Activated CD8-positive, alpha-beta memory T cell treated with anti-CD3 and anti-CD28 coated beads for 1 hour (primary cell): ENCODE measurements around the gene ZBTB7C.

Experiments used
- DNase-seq, 2 donors: peaks; one replicate each; pipeline ENCODE4 v3.0.0-alpha.2; 2020; ENCODE audit warnings: low read depth in 1 of 2; ENCODE audit errors: extremely low read depth in 1 of 2

Gene ZBTB7C

GRCh38 chr18:48355276-48356115 lies 53.7 kb downstream of the ZBTB7C start:
- DNase-seq, result no peak

- DNase-seq, result no peak
Measured at GRCh38 chr18:48354746-48355260, 54.4 kb downstream of the ZBTB7C start.

- DNase-seq, result no peak
Measured at GRCh38 chr18:48352051-48352755, 57.0 kb downstream of the ZBTB7C start.

GRCh38 chr18:48351216-48352050 lies 57.8 kb downstream of the ZBTB7C start:
- no peak for DNase-seq

GRCh38 chr18:48348739-48349138 lies 60.4 kb downstream of the ZBTB7C start:
- no peak for DNase-seq

GRCh38 chr18:48347756-48348326 lies 61.3 kb downstream of the ZBTB7C start:
- no peak for DNase-seq

GRCh38 chr18:48345596-48345995 lies 63.6 kb downstream of the ZBTB7C start:
- DNase-seq, result no peak

GRCh38 chr18:48342581-48342980 lies 66.6 kb downstream of the ZBTB7C start:
- DNase-seq, result no peak

GRCh38 chr18:48342125-48342524 lies 67.1 kb downstream of the ZBTB7C start:
- DNase-seq, result no peak

- no peak for DNase-seq
Measured at GRCh38 chr18:48340560-48340959, 68.6 kb downstream of the ZBTB7C start.

GRCh38 chr18:48339692-48340091 lies 69.5 kb downstream of the ZBTB7C start:
- DNase-seq, result no peak

- no peak for DNase-seq
Measured at GRCh38 chr18:48338915-48339314, 70.3 kb downstream of the ZBTB7C start.

- DNase-seq, result no peak
Measured at GRCh38 chr18:48337053-48337452, 72.1 kb downstream of the ZBTB7C start.

GRCh38 chr18:48336332-48336731 lies 72.9 kb downstream of the ZBTB7C start:
- no peak for DNase-seq

GRCh38 chr18:48335829-48336228 lies 73.4 kb downstream of the ZBTB7C start:
- DNase-seq, result no peak

GRCh38 chr18:48334845-48335244 lies 74.3 kb downstream of the ZBTB7C start:
- no peak for DNase-seq

GRCh38 chr18:48333563-48333962 lies 75.6 kb downstream of the ZBTB7C start:
- no peak for DNase-seq

- DNase-seq, result no peak
Measured at GRCh38 chr18:48330016-48330991, 78.9 kb downstream of the ZBTB7C start.

GRCh38 chr18:48328473-48329210 lies 80.5 kb downstream of the ZBTB7C start:
- DNase-seq, result no peak
